Smooth muscle cell of the pulmonary artery (primary cell): Measurements from ENCODE around the gene ZSWIM1. TPM values are rescaled to one million over a fixed set of nuclear protein-coding genes. Genes with fewer than 3 reads are reported as not detected.

Source experiments
- total RNA-seq: library from RNA; depleted of rRNA; stranded (reverse); fragments of >200 nt; gene quantifications from 2 replicates; pipeline ENCODE4 v1.2.3, GENCODE V29; 2014

ZSWIM1 gene
- 5.8 and 6.0 TPM in 2 replicates for total RNA-seq

DNA sequence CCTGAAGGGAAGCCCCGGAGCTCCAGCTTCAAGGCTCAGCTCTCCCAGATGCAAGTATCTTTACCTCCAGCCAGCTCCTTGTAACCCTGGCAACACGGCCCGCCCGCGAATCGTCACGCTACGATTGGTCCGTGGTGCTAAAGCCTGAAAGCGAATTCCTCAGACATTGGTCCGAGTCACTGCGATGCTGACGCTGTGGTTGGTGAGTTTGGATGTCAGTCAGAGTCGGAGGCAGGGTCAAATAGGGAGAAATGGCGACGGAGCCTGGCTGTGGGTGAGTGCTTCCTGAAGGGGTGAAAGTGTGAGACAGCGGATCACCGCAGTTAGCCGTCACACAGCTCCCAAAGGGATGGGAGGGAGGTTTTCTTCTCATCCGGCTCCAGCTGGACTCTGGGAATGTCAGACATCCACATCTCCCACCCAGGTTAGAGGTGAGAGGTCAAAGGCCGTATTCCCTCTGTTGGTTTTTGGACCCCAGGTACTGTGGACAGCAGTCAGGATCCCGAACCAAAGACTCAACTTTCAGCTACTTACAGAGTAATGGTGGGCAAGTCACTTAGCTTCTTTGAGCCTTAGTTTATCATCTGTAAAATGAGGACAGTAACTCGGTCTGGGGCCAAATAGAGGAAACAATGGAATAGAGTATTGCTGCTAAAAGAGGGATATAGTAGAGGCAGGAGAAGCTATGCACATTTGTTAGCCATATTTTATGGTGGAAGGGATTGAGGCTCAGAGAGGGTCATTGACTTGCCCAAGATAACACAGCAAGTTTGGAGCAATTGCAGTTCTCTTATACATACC is at the start of gene ZSWIM1:
Gene ZSWIM1, plus strand, starts transcription at position 240 of the 801 bp plus-strand sequence. CDS start 1,366 bp downstream, outside the sequence.

DNA sequence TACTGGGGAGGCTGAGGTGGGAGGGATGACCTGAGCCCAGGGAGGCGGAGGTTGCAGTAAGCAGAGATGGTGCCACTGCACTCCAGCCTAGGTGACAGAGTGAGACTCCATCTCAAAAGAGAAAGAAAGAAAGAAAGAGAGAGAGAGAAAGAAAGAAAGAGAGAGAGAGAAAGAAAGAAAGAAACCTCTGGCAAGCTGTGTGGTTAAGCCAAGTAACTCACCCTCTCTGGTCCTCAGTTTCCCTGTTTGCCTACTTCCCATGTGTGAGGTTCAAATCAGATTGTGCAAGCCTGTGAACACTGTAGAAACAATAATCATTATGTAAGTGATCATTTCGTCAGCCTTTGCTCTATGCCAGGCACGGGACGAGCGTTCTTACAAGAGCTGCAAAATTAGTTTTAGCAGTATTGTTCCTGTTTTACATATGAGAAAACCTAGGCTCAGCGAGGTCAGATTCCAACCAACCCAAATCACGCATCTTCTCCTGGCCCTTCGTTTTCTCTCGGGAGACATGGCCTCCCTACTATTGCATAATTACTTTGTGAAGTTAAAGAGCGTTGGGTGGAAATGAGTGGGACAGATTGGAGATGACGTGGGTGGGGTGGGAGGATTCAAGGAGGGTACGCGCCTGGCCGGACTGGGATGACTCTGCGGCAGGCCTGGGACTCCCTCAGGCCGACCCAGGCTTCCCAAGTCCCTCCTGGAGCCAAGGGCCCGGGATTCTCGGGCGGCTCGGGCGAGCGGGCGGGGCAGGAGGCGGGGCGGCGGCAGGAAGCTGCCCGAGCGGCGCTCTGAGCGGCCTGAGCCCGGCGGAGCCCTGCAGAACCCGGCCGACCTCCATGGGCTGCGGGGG is 47.8 kb upstream of the ZSWIM1 start, which contains the start of gene SNX21:
Gene SNX21, plus strand, starts transcription at position 770 of the 853 bp plus-strand sequence. CDS start 121 bp downstream, outside the sequence.

DNA sequence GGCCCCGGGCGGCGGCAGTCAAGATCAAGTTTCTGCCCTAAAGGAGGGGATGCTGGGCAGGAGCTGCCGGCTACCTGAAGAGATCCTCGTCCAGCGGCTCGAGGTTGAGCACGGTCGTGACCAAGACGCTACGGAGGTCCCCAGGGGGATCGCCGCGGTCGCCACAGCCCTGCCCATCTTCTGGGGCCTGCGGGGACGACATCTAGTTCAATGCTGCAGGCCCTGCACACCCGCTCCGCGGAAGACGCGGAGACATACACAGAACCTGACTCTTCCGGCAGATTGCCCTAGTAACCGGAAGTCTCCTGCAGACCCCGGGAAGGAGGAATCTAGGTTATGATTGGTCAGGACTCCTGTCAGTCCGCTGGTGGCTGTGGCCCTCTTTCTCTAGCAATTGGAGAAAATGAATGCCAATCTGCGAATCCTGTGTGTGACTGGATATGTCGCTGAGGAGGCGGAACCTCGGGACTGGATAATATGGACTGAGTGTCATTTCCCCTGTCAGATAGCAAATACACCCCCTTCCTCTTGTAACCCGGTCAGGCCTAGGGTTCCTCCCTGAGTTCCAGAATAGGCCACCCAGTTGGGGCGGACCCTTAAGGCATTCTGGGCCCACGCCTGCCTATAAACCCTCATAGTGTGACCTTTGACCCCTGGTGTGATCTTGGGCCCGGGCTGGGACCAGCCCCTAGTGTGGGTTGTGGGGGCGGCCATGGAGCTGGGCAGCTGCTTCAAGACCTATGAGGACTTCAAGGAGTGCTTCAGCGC is 23.7 kb upstream of the ZSWIM1 start, which contains the start of the genes ACOT8 and ZSWIM3:
Gene ACOT8, minus strand, starts transcription at position 279 of the 768 bp plus-strand sequence. Its CDS starts 77 bp downstream, at position 202.
Gene ZSWIM3, plus strand, starts transcription at position 501 of the 768 bp plus-strand sequence. Its CDS starts 212 bp downstream, at position 713.

DNA sequence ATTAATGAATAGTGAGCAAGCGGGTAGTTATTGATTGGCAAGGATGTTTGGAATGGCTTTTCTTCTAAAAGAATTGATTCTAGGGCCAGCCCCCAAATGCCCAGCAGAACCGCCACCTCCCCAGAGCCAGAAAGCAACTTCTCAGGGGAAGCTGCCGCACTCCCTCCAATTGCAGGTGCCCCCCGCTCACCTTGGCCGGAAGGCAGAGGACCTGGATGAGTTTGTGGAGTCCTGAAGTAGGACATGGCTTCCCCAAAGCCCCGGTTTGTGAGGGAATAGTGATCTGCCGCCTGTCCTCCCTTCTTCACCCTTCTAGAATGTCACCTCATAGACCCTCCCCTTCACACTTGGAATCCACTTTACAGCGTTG is 6.3 kb downstream of the ZSWIM1 start, which contains the start of gene SPATA25:
Gene SPATA25, minus strand, starts transcription at position 277 of the 370 bp plus-strand sequence. Its CDS starts 32 bp downstream, at position 245.

DNA sequence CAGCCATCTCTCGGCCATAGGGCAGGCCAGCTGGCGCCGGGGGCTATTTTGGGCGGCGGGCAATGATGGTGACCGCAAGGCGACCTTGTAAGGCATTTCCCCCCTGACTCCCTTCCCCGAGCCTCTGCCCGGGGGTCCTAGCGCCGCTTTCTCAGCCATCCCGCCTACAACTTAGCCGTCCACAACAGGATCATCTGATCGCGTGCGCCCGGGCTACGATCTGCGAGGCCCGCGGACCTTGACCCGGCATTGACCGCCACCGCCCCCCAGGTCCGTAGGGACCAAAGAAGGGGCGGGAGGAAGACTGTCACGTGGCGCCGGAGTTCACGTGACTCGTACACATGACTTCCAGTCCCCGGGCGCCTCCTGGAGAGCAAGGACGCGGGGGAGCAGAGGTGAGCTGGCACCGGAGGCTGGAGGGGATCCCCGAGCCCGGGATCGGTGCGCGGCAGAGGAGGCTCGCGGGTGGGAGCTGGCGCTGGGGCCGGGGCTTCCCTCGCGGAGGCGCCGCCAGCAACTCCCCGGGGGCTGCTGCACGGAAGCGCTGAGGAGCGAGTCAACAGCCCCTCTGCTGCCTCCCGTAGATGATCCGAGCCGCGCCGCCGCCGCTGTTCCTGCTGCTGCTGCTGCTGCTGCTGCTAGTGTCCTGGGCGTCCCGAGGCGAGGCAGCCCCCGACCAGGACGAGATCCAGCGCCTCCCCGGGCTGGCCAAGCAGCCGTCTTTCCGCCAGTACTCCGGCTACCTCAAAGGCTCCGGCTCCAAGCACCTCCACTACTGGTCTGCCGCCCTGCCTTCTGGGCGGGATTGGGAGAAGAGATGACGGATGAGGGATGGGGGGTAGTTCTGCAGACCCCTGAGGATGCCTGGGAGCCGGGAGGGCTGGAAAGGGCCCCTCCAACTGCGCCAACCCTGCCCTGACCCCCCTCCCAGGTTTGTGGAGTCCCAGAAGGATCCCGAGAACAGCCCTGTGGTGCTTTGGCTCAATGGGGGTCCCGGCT is 10.3 kb downstream of the ZSWIM1 start, which contains the start of the genes CTSA and NEURL2:
Gene CTSA, plus strand, starts transcription at position 351 of the 999 bp plus-strand sequence. Its CDS starts 234 bp downstream, at position 585.
Gene NEURL2, minus strand, starts transcription at position 224 of the 999 bp plus-strand sequence. Its CDS starts 217 bp downstream, at position 7.

DNA sequence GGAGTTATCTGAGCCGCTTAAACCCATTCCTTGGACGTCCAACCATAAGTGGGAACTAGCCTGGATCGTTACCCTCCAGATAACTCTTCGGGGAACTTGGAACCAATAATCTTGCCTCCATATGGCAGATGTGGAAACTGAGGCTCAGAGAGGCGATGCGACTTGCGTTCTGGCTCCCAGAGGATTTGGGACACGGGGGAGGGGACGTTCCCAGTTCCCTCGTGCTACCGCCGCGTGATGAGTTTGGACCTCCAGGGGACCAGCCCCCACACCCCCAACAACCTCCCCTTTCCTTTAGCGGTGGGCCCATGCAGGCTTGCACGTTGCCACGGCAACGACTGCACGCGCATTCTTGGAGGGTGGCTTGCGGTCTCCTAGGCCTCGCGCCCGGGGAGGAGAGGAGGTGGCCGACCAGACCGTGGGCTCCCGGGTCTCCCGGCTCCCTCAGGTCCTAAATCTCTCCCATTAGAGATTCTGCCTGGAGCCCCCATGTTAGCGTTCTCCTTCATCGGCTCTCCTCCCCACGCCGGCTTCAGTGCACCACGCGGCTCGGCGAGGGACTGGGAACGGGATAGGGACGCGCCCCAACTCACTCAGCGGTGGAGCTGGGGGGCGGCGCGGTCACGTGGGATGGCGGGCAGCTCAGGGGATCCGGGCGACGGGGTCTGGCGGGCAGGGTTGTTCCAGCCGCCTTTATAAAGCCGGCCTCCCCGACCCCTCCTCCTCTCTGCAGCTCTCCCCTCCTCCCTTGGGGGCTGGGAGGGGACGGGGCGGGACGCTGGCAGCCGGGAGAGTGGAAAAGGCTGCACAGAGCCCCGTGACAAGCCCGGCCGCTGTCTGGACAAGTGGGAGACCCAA is 30.7 kb downstream of the ZSWIM1 start, which contains the start of gene PLTP:
Gene PLTP, minus strand, starts transcription at position 670 of the 858 bp plus-strand sequence. CDS start 703 bp downstream, outside the sequence.

Other genes starting within 250 kb of the ZSWIM1 start
- gene WFDC9, start 249.9 kb upstream of the ZSWIM1 start, total RNA-seq, result not detected in 2 replicates
- gene WFDC11, start 211.0 kb upstream of the ZSWIM1 start, total RNA-seq, result not detected in 2 replicates
- not detected in 2 replicates for gene WFDC13, start 179.2 kb upstream of the ZSWIM1 start, total RNA-seq
- gene WFDC10B, start 176.2 kb upstream of the ZSWIM1 start, total RNA-seq, result 0.26 TPM in 1 of 2 replicates, not detected in the other
- not detected in 2 replicates for gene SPINT4, start 158.9 kb upstream of the ZSWIM1 start, total RNA-seq
- gene WFDC3, start 89.3 kb upstream of the ZSWIM1 start, total RNA-seq, result 0.17 and 0.39 TPM in 2 replicates
- 5.9 and 12.8 TPM in 2 replicates for gene DNTTIP1, start 89.3 kb upstream of the ZSWIM1 start, total RNA-seq
- 2.1 and 7.9 TPM in 2 replicates for gene UBE2C, start 68.6 kb upstream of the ZSWIM1 start, total RNA-seq
- gene TNNC2, start 53.9 kb upstream of the ZSWIM1 start, total RNA-seq, result 0.39 TPM in 1 of 2 replicates, not detected in the other
- 57.8 and 64.4 TPM in 2 replicates for gene SNX21, start 47.4 kb upstream of the ZSWIM1 start, total RNA-seq
- 30.2 and 32.1 TPM in 2 replicates for gene ACOT8, start 23.8 kb upstream of the ZSWIM1 start, total RNA-seq
- gene ZSWIM3, start 23.6 kb upstream of the ZSWIM1 start, total RNA-seq, result 5.0 and 5.1 TPM in 2 replicates
- 0.65 and 2.0 TPM in 2 replicates for gene SPATA25, start 6.4 kb downstream of the ZSWIM1 start, total RNA-seq
- 3.8 and 4.5 TPM in 2 replicates for gene NEURL2, start 10.0 kb downstream of the ZSWIM1 start, total RNA-seq
- gene CTSA, start 10.1 kb downstream of the ZSWIM1 start, total RNA-seq, result 174 and 186 TPM in 2 replicates
- gene PLTP, start 30.9 kb downstream of the ZSWIM1 start, total RNA-seq, result 59.2 and 75.1 TPM in 2 replicates
- gene PCIF1, start 53.5 kb downstream of the ZSWIM1 start, total RNA-seq, result 13.9 and 15.1 TPM in 2 replicates
- gene ZNF335, start 91.0 kb downstream of the ZSWIM1 start, total RNA-seq, result 11.3 and 15.4 TPM in 2 replicates
- not detected in 2 replicates for gene MMP9, start 127.7 kb downstream of the ZSWIM1 start, total RNA-seq
- gene SLC12A5, start 148.0 kb downstream of the ZSWIM1 start, total RNA-seq, result 0.07 TPM in 1 of 2 replicates, not detected in the other
- 9.3 and 9.6 TPM in 2 replicates for gene NCOA5, start 208.7 kb downstream of the ZSWIM1 start, total RNA-seq
- gene CD40, start 237.1 kb downstream of the ZSWIM1 start, total RNA-seq, result 1.1 and 8.8 TPM in 2 replicates